HG02870 (cell line): ENCODE measurements around the gene SEC31A.
"Not testable (repeated sequence)": the region's sequence is repeated elsewhere in the genome, so short reads cannot be mapped to it uniquely, and the experiment has no call there.

Experiments used
- ATAC-seq: cut with Tn5 transposase; IDR thresholded peaks from one replicate; pipeline ENCODE4 v1.9.1; 2021; ENCODE audit warnings: mild to moderate bottlenecking, moderate library complexity; ENCODE audit not compliant: unreplicated experiment

Gene SEC31A

DNA sequence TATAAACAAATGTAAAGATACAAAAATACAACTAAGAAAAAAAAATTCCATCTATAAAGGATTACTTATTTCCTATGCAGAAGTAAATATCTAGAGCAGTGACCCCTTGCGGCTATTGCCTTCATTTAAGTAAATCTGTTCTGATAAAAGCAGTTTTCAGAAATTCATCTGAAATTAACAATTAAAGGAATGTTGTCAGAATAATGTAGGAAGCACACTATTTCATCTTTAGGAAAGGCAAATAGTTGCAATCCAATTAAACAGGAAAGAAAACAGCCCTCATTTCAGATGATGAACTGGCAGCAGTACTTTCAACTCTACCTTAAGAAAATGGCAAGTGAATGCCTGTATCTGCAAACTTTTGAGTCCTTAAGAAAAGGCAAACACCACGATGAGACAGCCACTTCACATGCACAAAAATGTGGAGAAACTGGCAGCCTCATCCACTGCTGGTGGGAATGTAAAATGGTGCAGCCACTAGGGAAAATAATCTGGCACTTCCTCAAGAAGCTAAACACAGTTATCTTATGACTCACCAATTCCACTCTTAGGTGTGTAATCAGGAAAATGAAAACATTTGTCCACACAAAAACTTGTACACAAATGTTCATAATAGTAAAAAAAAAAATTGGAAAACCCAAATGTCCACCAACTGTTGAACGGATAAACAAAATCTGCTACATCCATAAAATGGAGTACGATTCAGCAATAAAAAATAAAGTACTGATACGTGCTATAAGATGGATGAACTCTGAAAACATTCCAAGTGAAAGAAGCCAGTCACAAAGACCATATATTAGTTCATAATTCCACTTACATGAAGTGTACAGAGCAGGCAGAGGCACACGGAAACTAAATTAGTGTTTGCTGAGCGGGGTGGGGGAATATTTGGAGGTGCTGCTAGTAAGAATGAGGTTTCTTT, 7.6 kb upstream of the SEC31A start:
- ATAC-seq, result no peak

DNA sequence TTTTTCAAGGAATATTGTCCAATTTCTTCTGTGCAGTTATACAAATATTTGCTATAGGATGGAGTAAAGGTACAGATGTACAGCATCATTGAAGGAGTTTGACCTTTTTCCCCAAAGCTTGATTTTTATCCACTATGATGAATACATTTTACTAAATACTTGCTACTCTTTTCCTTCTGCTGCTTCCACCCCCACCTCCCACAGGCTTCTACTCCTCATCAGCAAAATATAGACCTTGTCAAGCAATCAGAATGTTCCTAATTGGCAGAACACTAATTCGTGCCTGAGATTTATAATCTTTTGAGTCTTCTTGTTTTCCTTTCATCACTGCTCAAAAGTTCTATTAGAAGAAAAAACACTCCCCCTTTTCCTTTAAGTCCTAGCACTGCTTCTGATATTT, 5.8 kb upstream of the SEC31A start:
- no peak for ATAC-seq

DNA sequence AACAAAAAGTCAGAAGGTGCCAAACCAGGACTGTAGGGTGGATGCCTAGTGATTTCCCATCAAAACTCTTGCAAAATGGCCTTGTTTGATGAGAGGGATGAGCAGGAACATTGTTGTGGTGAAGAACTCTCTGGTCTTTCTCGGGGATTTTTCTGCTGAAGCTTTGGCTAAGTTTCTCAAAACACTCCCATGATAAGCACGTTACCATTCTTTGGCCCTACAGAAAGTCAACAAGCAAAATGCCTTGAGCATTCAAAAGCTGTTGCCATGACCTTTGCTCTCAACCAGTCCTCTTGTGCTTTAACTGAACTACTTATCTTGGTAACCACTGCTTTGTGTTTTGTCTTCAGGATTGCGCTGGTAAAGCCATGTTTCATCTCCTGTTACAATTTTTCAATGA, 3.0 kb upstream of the SEC31A start:
- ATAC-seq, result no peak

DNA sequence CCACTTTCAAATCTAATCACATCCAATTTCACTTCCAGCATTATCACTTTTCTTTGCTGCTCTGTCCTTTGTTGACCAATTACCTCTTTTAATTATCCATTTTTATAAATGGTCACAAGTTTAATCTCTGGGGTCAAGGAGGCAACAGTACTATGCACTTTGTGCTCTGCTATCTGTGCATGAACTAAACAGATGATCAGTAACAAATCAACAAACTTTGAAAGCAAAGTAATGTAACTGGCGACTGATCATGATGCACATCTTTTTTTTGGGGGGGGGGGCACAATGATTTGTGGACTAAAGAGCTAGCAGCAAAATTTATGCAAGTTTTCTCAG, 1.5 kb upstream of the SEC31A start:
- no peak for ATAC-seq

DNA sequence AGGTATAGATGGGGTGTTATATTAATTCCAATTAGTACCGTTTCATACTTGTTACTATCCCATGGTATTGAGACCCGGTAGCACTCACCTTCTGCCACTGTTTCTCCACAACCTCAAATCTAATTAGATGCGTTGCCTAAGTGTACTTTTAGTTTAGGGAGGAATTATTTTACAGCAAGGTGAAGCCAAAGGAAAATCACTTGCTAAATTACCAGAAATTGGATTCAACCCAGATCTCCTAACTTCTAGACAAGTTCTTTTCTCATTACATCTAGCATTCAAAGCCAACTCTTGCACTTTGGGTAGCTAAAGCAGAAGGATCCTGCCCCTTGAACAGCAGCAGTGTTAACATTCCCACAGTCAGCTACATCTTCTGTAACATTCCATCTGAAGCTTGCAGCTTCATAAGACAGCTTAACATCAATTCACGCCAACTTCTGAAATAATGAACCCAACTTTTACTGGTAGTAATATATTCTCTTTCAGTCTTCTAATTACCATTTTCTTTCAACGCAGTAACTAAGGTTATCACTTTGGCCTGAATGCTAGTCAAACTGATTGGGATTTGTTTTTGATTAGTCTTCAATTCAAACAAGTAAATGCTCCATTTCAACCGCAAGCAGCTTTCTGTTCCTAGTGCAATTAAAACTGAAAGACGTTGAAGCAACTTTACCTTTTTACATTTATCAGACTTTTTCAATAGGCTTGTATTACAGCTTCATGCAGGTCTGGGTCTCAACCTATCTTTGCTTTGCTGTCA, 934 bp upstream of the SEC31A start:
- ATAC-seq, result no peak

DNA sequence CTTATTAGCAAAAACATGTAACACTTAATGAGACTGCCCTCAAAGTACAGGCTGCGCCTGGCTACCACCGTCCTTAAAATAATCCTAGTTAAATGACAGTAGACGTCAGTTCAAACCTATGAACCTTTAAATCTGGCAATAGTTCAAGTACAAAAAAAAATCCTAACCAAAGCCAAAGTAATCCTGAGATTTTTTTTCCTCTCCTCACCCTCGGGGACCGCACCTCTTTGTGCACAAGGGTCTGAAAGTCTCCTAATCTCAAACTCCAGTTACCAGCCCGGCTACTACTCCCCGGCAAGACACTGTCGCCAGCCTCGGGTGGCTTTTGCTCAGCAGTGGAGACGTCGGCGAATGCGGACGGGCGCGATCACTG, 439 bp downstream of the SEC31A start:
- ATAC-seq, result no peak

DNA sequence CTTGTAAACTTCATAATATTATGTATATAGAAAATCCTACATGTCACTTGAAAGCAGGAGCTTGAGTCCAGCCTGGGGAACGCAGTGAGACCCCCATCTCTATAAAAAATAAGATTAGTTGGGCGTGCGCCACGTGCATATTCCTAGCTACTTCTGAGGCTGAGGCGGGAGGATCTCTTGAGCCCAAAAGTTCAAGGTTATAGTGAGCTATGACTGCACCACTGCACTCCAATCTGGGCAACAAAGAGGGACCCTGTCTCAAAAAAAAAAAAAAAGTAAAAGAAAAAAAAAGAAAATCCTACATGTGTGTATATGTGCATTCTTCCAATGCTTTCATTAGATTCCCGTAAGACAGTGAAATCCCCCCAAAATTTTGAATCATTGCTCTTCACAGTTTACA, 1.7 kb downstream of the SEC31A start:
- no peak for ATAC-seq

DNA sequence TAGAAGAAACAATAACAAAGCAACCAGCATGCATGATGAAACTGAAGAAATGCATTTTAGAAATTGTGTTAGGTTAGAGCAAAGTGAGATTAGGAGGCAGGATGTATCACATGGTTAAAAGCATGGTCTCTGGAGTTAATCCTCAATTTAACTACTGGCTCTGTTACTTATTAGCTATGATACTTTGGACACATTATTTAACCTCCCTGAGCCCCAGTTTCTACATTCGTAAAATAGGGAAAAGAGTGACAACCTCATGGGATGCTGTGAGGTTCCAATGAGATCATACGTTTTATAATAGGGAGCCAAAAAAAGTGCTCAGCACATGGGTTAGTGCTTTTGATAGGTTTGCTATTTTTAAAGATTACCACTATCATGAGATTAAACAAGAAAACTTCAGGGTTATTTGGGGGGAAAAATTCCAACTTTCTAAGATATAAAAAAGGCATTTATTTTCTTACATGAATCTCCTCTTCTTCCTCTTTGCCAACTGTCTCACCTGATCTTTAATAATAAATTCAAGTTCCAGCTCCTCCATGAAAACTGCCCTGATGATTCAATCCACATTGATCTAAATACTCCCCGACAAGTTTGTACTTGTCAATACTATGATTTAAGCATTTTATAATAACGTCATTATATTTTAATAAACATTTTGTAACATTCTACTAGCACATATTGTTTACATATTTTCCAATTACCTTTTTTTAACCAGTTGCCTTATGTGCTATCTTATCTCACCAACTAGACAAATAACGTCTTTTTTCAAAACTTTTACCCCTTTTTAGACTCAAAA, 4.6 kb downstream of the SEC31A start:
- no peak for ATAC-seq

DNA sequence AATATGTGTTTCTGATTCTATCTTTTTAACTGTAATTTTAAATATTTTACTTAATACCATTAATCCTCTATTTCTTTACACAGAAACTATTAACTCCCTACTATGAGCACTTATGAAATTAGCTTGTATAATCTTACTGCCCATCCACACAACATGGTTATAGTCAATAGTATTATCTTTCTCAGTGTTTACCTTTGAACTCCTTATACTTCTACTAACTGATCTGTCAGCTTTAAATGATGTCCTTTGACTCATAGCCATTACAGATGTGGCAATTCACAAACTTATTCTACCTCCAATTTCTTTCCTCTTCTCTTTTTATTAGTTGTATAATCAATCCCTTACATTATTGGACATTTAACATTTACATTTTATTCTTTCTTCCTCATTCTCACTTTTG, 5.5 kb downstream of the SEC31A start:
- no peak for ATAC-seq

DNA sequence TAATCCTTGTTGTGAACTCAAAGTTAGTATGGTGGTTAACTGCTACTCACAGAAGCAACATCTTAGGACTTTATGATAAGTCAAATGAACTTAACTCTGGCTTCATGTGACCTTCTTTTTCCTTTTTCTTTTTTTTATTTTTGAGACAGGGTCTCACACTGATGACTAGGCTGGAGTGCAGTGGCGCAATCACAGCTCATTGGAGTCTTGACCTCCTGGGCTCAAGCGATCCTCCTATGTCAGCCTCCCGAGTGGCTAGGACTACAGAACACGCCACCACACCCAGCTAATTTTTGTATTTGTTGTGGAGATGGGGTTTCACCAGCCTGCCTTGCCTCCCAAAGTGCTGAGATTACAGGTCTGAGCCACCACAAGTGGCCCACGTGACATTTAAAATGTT, 22.4 kb downstream of the SEC31A start:
- ATAC-seq, result no peak

DNA sequence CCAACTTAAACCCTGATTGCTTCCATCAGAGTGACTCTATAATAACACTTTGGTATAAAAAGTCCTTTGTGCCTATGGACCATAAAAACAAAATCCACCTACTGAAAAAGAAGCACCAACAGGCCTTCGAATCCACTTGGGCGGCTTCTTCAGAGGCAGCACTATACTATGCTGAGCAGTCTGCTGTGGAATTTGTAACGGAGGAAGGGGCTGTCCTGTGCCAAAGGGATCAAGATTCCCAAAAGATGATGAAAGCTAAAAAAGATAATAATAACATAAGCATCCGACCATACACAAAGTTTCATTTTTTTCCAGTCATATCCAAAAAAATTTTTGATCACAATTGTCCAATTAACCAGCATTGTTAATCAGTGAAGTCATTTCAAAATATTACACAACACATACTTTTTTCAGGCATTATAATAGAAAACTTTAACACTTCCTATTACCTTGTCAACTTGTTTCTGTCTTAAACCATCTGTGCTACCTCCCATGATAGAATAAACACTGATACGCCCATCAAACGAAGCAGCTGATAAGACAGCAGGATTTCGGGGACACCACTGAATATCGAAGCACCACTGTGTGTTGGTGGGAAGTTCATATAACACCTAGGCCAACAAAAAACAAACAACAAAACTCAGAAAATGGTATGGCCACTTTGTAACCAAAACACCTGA, 24.1 kb downstream of the SEC31A start:
- no peak for ATAC-seq

DNA sequence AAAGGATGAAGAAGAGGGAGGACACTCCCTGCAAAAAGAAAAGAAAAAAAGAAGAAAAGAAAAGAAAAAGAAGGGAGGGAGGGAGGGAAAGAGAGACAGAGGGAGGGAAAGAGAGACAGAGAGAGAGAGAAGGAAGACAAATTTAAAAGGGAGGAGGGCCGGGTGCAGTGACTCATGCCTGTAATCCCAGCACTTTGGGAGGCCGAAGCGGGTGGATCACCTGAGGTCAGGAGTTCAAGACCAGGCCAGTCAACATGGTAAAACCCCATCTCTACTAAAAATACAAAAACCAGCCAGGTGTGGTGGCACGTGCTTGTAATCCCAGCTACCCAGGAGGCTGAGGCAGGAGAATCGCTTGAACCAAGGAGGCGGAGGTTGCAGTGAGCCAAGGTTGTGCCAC, 24.9 kb downstream of the SEC31A start:
- ATAC-seq, result not testable (repeated sequence)

DNA sequence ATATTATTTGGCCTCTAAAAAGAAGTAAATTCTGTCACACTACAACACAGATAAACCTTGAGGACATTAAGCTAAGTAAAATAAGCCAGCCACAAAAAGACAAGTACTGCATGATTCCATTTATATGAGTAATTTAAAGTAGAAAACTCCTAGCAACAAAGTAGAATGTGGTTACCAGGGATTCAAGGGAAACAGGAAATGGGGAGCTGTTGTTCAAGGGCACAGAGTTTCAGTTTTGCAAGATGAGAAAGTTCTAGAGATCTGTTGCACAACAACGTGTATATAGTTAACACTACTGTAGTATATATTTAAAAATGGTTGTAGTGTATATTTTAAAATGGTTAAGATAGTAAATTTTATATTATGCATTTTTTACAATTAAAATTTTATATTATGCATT, 25.4 kb downstream of the SEC31A start:
- no peak for ATAC-seq

DNA sequence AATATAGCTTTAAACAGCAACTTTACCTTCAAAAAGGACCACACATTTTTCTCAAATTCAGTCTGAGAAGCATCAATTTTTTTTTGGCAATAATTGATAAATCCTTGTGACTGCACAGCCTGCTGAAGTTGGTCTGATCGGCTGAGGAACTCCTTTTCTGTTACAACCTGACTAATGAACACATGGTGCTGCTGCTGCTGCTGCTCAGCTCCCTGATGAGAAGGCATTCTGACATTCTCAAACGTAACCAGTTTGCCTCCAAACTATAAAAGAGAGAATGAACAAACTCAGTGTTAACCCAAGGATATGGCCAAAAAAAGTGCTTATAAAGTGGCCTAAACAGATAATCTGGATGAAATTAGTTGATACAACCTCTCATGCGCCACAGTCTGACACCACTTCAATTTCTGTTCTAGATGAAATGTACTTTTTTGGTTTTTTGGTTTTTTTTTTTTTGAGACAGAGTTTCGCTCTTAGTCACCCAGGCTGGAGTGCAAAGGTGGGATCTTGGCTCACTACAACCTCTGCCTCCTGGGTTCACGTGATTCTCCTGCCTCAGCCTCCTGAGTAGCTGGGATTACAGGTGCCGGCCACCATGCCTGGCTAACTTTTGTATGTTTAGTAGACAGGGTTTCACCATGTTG, 26.5 kb downstream of the SEC31A start:
- ATAC-seq, result peak; percentile 62

DNA sequence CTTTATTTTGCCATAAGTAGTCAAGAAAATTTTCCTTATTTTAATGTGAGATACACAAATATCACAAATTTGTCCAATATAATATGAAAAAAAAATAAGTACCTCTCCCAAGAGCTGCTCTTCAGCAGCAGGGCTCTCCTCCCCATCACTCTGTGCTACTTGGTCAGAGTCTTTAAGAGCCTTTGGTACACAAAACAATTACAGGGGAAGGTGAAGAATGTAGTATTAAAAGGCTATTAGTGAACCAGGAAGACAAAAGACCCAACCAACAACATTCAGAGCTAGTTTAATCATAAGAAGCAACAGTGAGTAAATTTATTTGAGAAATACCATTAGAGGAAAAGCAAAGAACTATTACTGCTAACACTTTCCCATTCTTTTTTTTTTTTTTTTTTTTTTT, 29.4 kb downstream of the SEC31A start:
- ATAC-seq, result no peak

DNA sequence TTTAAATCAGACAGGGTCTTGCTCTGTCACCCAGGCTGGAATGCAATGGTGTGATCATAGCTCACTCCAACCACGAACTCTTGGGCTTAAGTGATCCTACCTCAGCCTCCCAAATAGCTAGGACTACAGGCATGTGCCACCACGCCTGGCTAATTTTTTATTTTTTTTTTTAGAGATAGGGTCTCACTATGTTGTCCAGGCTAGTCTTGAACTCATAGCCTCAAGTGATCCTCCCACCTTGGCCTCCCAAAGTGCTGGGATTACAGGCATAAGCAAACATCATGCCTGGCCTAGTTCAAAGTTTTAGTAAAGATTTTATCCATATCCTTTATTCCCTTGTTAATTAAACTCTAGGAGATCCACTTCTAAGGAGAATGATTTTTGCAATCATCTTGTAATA, 30.5 kb downstream of the SEC31A start:
- ATAC-seq, result not testable (repeated sequence)

DNA sequence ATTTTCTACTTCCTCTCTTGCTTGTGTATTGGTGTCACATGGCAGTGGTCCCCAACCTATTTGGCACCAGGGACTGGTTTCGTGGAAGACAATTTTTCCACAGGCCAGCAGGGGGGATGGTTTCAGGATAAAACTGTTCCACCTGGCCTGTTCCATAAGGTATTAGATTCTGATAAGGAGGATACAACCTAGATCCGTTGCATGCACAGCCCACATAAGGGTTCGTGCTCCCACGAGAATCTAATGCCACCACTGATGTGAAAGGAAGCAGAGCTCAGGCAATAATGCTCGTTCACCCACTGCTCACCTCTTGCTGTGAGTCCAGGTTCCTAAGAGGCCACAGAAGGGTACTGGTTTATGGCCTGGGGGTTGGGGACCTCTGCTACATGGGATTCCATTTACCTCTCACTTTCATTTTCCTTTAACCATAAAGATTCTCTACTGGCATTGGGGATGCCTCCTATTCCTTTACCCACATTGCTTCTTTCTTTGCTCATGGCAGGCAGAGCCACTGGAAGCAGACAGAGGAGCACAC, 38.1 kb downstream of the SEC31A start:
- ATAC-seq, result no peak

DNA sequence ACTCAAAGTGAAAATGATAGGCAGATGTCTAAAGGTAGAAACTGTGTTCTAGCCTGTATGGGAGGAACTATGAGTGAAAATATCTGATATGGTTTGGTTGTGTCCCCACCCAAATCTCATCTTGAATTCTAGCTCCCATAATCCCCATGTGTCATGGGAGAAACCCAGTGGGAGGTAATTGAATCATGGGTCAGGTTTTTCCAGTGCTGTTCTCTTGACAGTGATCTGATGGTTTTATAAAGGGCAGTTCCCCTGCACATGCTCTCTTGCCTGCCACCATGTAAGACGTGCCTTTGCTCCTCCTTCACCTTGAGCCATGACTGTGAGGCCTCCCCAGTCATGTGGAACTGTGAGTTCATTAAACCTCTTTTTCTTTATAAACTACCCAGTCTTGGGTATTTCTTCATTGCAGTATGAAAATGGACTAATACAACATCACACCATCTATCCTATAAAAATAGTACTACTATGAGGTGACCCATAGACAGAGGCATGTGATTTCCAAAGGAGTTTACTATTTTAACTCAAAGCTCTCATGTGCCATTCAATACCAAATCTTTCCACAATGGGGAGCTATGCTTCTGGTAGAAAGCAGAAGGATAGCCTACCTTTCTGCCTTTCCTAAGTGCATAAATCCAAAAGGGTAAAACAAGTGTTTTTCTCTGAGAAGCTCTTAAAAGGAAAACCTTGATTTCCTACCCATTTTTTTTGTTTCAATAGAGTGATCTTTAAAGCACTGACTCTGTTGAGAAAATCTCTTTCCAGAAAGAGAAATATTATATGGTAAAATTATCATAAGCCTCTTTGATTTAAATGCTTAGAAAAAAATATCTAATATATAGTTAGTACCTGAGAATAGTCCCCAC, 38.8 kb downstream of the SEC31A start:
- ATAC-seq, result no peak

DNA sequence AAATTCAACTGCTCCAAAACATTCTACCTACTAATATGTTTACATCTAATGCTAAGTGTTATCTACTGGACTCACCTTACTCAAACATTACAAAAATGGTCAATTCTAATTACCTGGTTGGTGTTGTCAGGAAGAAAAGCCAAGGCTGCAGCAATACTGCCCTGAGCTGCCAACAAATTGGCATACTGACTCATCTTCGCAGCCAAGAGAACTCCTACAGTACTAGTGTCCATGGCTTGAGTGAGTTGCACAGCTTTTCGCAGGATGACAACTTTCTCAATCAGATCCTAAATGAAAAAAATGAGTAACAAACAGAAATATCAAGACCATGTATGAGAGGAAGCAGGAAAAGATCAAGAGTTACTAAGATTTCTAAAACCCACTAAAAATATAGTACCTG, 39.6 kb downstream of the SEC31A start:
- ATAC-seq, result no peak
